HG03342 (cell line): ENCODE results near the gene SELPLG.
A peak's percentile ranks its signal among the peaks of the same experiment; 100 is the strongest.
"Not testable (repeated sequence)": the region's sequence is repeated elsewhere in the genome, so short reads cannot be mapped to it uniquely, and the experiment has no call there.

Experiments
- ATAC-seq: cut with Tn5 transposase; IDR thresholded peaks from one replicate; pipeline ENCODE4 v1.9.1; 2021; ENCODE audit warnings: mild to moderate bottlenecking, moderate library complexity; ENCODE audit not compliant: unreplicated experiment

Gene SELPLG

DNA sequence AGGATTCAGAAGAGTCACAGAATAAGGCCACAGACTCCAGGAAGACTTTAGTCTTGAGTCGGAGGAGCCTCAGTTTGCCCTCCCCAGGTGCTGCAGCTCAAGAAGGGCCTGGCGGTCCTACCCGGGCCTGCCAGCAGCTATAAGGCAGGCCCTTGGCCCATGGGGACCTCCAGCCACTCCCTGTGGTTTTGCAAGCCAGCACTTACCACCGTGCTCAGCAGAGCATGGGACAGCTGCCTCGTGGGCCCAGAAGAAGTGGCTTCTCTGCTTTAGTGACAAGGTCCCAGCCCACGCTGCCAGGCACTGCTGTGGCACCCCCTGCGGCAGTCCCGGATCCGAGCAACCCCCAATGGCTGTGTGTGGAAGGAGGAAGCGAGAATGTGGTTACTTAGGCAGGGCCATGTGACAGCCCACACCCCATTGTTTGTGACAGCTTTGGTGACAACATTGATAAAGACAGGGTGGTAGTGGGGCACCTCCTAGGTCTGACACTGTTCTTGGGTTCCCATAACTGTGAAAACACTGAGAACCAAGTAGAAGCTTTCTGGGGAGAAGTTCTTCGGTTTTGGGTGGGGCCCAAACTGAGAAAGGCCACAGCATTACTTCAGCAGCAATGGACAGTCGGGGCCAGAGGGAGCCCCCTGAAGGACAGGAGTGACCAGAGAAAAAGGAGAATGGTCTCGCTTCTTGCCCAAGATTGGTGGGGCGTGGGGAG lies at the start of gene SELPLG:
TSS of gene SELPLG (minus strand) at position 361 of the 715 bp plus-strand sequence. CDS start 9,587 bp downstream, outside the sequence.
- ATAC-seq = peak; percentile 44

DNA sequence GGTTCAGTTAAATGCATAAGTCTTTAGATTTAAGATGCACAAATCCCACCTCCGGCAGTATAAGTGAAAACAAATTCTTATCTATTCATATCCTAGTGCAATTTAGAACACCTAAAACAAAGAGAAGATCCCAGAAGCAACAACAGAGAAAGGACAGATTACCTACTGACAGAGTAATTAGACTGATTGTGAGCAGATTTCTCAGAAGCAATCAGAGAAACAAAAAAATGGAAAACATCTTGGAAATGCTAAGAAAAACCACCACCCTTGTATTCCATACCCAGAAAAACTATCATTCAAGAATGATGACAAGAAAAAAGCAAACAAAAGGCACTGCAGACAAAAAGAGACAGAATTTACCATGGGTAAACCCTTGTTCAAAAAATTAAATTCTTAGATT lies 47.6 kb upstream of the SELPLG start:
- no peak for ATAC-seq

GRCh38 chr12:108679106-108679681 lies 45.5 kb upstream of the SELPLG start:
- ATAC-seq = no peak

DNA sequence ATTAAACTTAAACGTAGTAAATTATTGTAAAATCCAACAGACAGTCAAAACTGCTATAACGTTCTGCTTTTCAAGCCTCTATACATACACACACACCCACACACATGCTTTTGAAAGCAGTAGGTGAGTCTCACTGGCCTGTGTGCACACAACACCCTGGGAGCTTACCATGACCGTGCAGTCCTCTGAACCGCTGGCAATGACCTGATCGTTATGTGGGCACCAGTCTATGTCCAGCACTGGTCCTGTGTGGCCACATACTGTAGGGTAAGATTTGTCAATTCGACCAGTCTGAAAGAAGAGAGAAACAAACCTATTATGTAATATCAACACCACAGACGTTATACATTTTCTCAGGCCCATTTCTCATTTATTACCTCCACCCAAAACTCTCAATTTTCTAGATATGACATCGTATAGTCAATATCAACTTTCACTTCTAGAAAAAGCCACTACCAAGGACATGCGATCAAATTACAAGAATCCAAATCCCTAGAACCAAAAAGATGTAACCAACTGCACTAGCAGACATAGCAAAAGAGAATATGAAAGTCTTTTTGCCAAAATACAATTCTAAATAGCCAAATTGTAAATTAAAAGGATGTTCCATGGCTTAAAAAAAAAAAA lies 44.5 kb upstream of the SELPLG start:
- no peak for ATAC-seq

DNA sequence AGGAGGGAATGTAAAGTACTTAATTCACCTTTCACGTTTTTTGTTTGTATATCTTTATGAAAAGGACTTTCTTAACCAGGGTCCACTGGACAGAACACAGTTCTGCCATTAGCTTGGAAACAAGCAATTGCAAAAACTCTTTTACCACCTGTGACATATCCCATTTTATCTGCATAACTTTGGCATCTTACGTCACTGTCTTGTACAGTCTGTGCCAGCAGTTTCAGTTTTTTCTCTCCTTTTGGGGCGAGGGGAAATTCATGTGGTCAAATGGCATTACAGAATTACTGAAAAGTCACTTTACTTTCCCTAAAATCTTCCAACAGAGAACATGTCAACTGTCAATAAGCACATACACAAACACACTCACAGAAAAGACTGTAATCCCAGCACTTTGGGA lies 43.7 kb upstream of the SELPLG start:
- no peak for ATAC-seq

DNA sequence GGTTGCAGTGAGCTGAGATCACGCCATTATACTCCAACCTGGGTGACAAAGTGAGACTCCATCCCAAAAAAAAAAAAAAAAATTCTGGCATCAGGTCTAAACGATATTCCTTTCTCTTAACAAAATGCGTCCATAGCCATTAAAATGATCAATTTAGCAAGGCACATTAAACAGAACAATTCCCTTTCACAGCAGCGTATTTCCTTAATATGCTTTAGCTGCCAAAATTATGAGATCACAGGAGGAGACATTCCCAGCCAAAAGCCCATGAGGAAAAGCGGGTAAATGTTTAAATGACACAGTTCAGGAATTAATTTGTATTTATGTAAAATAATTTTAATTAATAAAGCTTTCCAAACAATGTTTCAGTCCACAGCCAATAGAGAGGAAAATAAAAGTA lies 43.0 kb upstream of the SELPLG start:
- ATAC-seq = no peak

GRCh38 chr12:108675792-108676191 lies 42.1 kb upstream of the SELPLG start:
- ATAC-seq = no peak

- ATAC-seq = no peak
Observed at GRCh38 chr12:108672054-108672453, 38.4 kb upstream of the SELPLG start.

GRCh38 chr12:108671110-108671509 lies 37.4 kb upstream of the SELPLG start:
- ATAC-seq = no peak

DNA sequence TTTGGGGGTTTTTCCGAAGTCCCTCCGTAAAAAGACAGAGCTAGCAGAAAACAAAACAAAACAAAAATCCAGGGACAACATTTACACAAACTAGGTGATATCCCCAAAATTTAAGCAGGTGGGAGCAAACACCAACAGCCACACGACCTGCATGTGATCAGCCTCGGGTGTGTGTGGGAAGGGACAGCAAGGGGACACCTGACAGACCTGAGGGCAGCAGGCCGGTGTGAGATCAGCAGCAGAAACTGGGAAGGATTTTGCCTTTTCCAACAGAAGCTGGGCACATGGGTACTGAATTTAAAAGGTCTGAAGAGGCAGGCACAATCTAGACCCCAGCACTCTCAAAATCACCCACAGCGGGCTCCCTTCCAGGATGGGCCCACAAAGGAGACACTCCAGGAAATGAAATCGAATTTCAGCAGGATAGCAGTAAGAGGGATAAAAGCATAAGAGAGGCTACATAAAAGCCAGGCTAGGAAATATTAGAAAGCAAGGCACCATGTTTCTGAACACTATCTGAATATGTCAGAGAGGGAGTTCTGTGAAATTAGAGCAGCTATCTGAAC lies 36.5 kb upstream of the SELPLG start:
- ATAC-seq = no peak

- ATAC-seq = no peak
Observed at GRCh38 chr12:108668542-108668941, 34.8 kb upstream of the SELPLG start.

GRCh38 chr12:108668063-108668462 lies 34.4 kb upstream of the SELPLG start:
- ATAC-seq = no peak

DNA sequence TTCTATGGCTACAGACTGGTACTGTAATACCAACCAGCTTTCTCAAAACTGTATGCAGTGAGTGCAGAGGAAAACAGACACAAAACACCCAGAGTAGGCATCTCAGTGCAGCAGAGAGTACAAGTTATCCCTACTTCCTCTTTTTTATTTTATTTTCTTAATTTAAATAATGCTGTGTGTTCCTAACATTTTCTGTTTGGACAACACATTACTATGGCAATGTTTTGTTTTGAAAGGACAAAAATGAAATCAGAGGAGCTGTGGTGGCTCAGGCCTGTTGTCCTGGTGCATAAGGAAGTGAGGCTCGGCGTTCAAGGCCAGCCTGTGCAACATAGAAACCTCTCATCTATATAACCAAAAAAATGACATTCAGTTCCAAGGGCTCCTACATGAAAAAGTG lies 33.7 kb upstream of the SELPLG start:
- peak; percentile 44 for ATAC-seq

DNA sequence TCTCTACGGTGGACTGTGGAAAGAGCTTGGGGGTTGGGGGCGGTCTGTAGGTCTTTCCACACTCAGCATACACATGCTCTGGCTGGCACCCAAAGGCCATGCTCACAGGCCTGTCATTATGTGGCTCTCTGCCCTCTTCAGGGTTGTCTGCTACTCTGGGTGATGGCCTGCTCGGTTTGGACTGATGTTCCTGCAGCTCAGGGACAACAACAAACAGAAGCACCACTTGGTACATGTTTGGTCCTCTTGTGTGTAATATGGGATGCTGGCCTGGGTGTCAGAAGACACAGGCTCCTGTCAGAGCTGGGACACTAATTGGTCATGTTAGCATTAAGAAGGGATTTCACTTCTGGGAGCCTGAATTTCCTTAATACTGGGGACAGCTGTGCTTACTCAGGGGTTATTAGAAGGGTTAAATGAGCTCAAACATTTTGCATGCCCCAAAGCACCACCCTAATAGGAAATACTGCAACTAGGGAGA lies 32.7 kb upstream of the SELPLG start:
- ATAC-seq = no peak

- ATAC-seq = no peak
Observed at GRCh38 chr12:108665608-108666202, 32.0 kb upstream of the SELPLG start.

DNA sequence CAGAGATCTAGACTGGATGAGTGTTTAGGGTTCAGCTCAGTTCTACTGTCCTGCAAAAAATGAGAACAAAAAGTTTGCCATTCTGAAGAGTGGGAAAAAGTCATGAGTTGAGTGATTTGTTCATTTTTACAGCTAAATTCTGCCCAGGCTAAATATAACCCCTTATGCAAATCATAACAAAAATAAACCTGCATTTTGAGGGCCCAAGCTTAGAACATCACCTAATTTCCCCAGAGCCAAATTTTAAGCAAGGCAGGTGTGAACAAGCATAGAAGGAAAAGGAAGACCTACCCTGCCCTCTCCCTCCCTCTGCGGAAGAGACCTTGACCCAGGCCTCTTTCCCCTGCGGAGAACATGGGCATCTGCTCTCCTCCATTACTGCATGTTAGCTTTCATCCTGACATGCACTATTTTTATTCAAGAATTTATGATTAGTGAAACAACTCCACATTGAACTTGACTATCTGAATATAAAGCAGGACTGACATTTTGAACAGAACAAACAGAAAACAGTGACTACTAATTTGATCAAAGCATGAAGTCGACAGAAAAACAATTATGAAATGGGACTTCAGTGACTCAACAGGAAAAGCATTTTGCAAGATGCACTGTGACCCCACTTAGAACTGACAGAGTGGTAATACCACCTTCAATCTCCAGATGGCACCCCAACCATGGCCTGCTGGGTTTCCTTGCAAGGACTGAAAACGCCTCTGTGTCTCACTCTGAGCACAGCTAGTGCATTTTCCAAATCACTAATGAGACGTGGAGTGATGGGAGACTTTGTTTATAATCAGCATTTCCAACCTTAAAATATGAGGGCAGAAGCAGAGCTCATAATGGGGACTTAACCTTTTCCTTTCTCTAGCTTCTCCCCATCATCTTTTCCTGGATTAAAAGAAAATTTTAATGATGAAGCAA lies 30.9 kb upstream of the SELPLG start:
- peak; percentile 72 for ATAC-seq

DNA sequence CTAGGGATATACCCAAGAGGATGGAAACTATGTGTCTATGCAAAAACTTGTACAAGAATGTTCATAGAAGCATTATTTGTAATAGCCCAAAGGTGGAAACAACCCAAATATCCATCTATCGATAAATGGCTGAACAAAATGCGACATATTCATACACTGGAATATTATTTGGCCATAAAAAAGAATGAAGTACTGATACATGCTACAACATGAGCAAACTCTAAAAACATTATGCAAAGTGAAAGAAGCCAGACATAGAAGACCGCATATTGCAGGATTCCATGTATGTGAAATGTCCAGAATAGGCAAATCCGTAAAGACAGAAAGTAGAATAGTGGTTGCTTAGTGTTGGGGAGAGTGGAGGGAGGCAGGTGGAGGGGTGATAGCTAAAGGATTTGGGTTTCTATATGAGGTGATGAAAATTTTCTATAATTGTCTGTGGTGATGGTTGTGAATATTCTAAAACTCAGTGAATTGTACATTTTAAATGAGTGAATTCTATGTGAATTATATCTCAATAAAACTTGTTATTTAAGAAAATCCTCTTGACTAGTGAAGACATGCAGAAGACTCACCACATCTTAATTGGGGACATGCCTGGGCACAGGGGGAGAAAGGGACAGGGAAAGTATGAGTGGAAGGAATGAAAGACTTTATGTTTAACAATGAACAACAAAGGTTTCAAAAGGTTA lies 29.8 kb upstream of the SELPLG start:
- ATAC-seq = no peak

DNA sequence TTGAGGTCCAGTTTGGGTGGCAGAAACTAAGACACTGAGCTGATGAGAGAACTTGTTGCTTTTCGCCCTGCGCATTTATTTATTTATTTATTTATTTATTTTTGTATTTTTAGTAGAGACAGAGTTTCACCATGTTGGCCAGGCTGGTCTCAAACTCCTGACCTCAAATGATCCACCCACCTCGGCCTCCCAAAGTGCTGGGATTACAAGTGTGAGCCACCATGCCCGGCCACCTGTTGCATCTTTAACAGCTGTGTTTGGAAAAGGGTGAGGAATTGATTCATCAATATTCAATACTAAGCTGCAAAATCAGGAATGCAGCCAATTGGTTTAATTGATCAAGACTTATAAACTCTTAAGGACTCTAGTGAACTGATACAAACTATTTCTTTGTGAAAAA lies 24.4 kb upstream of the SELPLG start:
- ATAC-seq = not testable (repeated sequence)

DNA sequence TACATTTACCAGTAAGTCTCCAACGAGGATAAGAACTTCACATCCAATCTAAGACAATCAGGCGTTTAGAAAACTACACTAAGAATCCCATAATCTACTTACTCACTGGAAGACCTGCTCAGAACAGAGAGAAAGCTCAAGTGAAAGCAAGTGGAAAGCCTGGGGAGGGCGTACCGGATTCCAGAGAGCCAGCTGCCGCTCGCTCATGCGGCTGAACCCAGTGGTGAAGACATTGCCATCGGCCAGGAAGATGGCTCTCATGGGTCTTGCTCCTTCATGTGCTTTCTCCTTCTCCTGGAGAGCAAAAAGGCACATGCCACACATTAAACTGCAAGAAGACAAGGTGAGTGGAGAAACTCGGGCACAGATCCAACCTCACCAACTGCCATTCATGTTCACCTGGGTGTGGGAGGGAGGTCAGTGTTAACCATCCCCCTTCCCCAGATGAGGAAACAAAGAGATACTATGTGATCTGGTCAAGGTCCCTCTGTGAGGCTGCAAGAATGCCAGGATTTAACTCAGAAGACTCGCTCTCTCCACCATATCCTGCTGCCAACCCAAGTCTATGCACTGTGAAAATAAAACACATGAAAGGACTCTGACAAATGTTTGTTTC lies 23.5 kb upstream of the SELPLG start:
- no peak for ATAC-seq
